ENCODE results near the gene TPRG1.

DNA sequence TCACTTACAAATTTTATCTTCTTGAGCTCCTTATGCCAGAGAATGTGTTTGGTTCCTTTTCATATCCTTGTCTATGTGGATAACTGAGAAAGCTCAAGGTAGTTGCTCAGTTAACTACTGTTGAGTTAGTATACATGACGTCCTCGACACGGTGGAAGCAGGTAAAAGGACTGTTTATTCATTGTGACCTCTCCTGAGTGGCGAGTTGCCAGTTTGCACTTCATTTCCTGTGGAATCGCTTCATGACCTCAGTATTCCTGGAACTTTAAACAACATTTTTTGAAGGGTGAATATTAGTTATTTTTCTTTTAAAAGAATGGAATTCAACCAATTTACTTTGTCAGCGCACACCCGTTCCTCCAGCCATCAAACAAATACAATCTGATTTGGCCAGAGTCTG lies 1.2 kb upstream of the TPRG1 start:
- TF ChIP-seq, protein P1, sequence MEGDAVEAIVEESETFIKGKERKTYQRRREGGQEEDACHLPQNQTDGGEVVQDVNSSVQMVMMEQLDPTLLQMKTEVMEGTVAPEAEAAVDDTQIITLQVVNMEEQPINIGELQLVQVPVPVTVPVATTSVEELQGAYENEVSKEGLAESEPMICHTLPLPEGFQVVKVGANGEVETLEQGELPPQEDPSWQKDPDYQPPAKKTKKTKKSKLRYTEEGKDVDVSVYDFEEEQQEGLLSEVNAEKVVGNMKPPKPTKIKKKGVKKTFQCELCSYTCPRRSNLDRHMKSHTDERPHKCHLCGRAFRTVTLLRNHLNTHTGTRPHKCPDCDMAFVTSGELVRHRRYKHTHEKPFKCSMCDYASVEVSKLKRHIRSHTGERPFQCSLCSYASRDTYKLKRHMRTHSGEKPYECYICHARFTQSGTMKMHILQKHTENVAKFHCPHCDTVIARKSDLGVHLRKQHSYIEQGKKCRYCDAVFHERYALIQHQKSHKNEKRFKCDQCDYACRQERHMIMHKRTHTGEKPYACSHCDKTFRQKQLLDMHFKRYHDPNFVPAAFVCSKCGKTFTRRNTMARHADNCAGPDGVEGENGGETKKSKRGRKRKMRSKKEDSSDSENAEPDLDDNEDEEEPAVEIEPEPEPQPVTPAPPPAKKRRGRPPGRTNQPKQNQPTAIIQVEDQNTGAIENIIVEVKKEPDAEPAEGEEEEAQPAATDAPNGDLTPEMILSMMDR (IDR thresholded peaks at IDR 0.05) = no peak
- no peak for TF ChIP-seq TP53 (CRISPR knock-in tag; IDR thresholded peaks at IDR 0.05)
